H1 (cell line): Measurements from ENCODE around the gene WDSUB1.

ENCODE experiments used
- CBX5 ChIP-seq: fragments of 300-800, 300-1000 bp; sonication (generic); IDR thresholded peaks from 2 replicates; pipeline ENCODE4 v1.7.1; 2016; ENCODE audit warnings: antibody characterized with exemption, low read length, low read depth
- POLR2AphosphoS5 ChIP-seq: IDR thresholded peaks from 2 replicates; pipeline ENCODE4 v1.6.1; 2011; ENCODE audit warnings: low read depth, low read length
- TAF1 ChIP-seq: IDR thresholded peaks from 2 replicates; pipeline ENCODE4 v1.6.1; 2011; ENCODE audit warnings: mild to moderate bottlenecking, low read depth, low read length
- TF ChIP-seq, protein P1 (sequence below): IDR thresholded peaks from 2 replicates; pipeline ENCODE4 v1.6.1; 2012; ENCODE audit warnings: inconsistent platforms
- TF ChIP-seq, protein P2 (sequence below), 3 experiments: IDR thresholded peaks; 1 replicate in 2 of 3; 2 replicates in 1 of 3; pipeline versions ENCODE4 v1.5.1 to v1.6.1; 2011; ENCODE audit warnings: low read length in 3 of 3, mild to moderate bottlenecking in 3 of 3, inconsistent platforms in 2 of 3, low read depth in 1 of 3, moderate library complexity in 1 of 3; ENCODE audit not compliant: insufficient read depth in 1 of 3; ENCODE audit errors: control extremely low read depth in 1 of 3
- TF ChIP-seq, protein P3 (sequence below): IDR thresholded peaks from 2 replicates; pipeline ENCODE4 v1.6.1; 2012; ENCODE audit warnings: inconsistent platforms

DNA sequence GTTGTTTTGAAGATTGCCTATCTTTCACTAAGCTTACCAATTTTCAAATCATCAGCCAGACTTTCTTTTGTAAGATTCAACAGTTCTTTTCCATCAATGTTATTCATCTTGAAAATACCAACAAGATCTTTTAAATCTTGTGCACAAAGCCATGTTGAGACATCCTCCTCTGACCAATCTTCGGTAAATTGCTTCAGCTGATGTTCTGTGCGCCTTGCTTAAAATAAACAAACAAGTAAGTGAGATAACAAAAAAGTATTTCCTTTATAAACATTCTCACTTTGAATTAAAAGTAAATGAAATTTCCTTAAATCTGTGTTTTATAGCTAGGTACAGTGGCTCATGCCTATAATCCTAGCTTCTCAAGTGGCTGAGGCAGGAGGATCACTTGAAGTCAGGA lies 30.3 kb downstream of the WDSUB1 start:
- TF ChIP-seq CBX5 = no peak
- TF ChIP-seq, protein P1, sequence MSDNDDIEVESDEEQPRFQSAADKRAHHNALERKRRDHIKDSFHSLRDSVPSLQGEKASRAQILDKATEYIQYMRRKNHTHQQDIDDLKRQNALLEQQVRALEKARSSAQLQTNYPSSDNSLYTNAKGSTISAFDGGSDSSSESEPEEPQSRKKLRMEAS = no peak
- TF ChIP-seq, protein P2, sequence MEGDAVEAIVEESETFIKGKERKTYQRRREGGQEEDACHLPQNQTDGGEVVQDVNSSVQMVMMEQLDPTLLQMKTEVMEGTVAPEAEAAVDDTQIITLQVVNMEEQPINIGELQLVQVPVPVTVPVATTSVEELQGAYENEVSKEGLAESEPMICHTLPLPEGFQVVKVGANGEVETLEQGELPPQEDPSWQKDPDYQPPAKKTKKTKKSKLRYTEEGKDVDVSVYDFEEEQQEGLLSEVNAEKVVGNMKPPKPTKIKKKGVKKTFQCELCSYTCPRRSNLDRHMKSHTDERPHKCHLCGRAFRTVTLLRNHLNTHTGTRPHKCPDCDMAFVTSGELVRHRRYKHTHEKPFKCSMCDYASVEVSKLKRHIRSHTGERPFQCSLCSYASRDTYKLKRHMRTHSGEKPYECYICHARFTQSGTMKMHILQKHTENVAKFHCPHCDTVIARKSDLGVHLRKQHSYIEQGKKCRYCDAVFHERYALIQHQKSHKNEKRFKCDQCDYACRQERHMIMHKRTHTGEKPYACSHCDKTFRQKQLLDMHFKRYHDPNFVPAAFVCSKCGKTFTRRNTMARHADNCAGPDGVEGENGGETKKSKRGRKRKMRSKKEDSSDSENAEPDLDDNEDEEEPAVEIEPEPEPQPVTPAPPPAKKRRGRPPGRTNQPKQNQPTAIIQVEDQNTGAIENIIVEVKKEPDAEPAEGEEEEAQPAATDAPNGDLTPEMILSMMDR (IDR thresholded peaks at IDR 0.05; ENCODE audit: control extremely low read depth in 1 of 3, insufficient read depth in 1 of 3, low read depth in 1 of 3, low read length in 3 of 3) = no peak
- TF ChIP-seq TAF1 = no peak
- TF ChIP-seq POLR2AphosphoS5 = no peak
- TF ChIP-seq, protein P3, sequence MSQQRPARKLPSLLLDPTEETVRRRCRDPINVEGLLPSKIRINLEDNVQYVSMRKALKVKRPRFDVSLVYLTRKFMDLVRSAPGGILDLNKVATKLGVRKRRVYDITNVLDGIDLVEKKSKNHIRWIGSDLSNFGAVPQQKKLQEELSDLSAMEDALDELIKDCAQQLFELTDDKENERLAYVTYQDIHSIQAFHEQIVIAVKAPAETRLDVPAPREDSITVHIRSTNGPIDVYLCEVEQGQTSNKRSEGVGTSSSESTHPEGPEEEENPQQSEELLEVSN = no peak
